K562 (cell line): ENCODE results near the gene SLC35G1. TPM values are rescaled to one million over a fixed set of nuclear protein-coding genes. Genes with fewer than 3 reads are reported as not detected.

Experiments used
- ATAC-seq: fragments of 200-7000 bp; cut with Tn5 transposase; 3 replicates; pipeline ENCODE4 v1.9.1; 2020; ENCODE audit warnings: moderate library complexity
- Bru-seq: library from RNA; stranded (reverse); fragments of 400-500 nt; gene quantifications from one replicate; lab custom pipeline; 2021; lab: Mats Ljungman, UMichigan
- BruChase-seq, 2 experiments: library from RNA; stranded (reverse); fragments of 400-500 nt; gene quantifications; one replicate each; lab custom pipeline; 2021; lab: Mats Ljungman, UMichigan
- BruUV-seq: library from RNA; stranded (reverse); fragments of 400-500 nt; replicated peaks from 2 replicates; lab custom pipeline; 2021; lab: Mats Ljungman, UMichigan
- CTCF ChIA-PET: fragments of 300-600 bp; formaldehyde crosslinking; extraction: SDS; loops from one replicate; lab custom pipeline; 2021; ENCODE audit warnings: low intra/inter-chr PET ratio; lab: Yijun Ruan, JAX
- POLR2A ChIA-PET: fragments of 300-600, 350-650 bp; sonication (Branson Sonifier 250); formaldehyde crosslinking; extraction: SDS; loops from one replicate; lab custom pipeline; 2021; ENCODE audit warnings: antibody characterized with exemption, inconsistent platforms; lab: Yijun Ruan, JAX
- DNase-seq, 4 experiments: peaks; one replicate each; pipeline versions ENCODE4 v3.0.0 to v3.0.0-alpha.2; 2011 to 2018; ENCODE audit warnings: low spot score in 3 of 4, mixed read lengths in 3 of 4; ENCODE audit errors: extremely low read depth in 1 of 4
- FAIRE-seq: peaks from 2 replicates; lab custom pipeline; 2011; peaks lifted over from hg19 to GRCh38; lab: Jason Lieb, UNC
- H2AFZ ChIP-seq: 2 replicates; pipeline ENCODE4 v1.6.0; 2011; ENCODE audit warnings: low read depth, low read length, control low read depth, inconsistent platforms
- H3K27ac ChIP-seq: fragments of 200-600 bp; 3 replicates; pipeline ENCODE4 v1.8.0; 2011; ENCODE audit warnings: low read depth, mild to moderate bottlenecking, control low read depth, inconsistent platforms, low read length, moderate library complexity, mixed read lengths; ENCODE audit errors: extremely low read depth
- H3K27me3 ChIP-seq, 2 experiments: fragments of 300-600 bp in 1 of 2; 2 replicates in 1 of 2; 3 replicates in 1 of 2; pipeline versions ENCODE4 v1.6.0 to v1.8.0; 2011; ENCODE audit warnings: inconsistent platforms in 2 of 2, low read length in 2 of 2, mild to moderate bottlenecking in 1 of 2, mixed read lengths in 1 of 2, moderate library complexity in 1 of 2; ENCODE audit not compliant: control insufficient read depth in 2 of 2, insufficient read depth in 2 of 2
- H3K36me3 ChIP-seq: fragments of 300-600 bp; 3 replicates; pipeline ENCODE4 v1.8.0; 2011; ENCODE audit warnings: mild to moderate bottlenecking, low read length, inconsistent platforms; ENCODE audit not compliant: control insufficient read depth, insufficient read depth
- H3K4me1 ChIP-seq, 2 experiments: fragments of 200-600 bp in 1 of 2; replicated peaks in 1 of 2; 2 replicates in 1 of 2; 3 replicates in 1 of 2; pipeline versions ENCODE4 v1.5.1 to v1.8.0; 2011; ENCODE audit warnings: inconsistent platforms in 2 of 2, low read length in 2 of 2, mild to moderate bottlenecking in 1 of 2, mixed read lengths in 1 of 2, moderate library complexity in 1 of 2; ENCODE audit not compliant: control insufficient read depth in 2 of 2, insufficient read depth in 2 of 2
- H3K4me2 ChIP-seq: 2 replicates; pipeline ENCODE4 v1.6.1; 2011; ENCODE audit warnings: low read length, control low read depth, inconsistent platforms, mixed read lengths; ENCODE audit not compliant: insufficient read depth
- H3K4me3 ChIP-seq: fragments of 200-600 bp; sonication (generic), shearing (Covaris generic); 2 replicates; pipeline ENCODE4 v1.5.1; 2016; ENCODE audit warnings: control low read depth, inconsistent platforms
- H3K79me2 ChIP-seq: fragments of 200-600 bp; 3 replicates; pipeline ENCODE4 v1.8.0; 2011; ENCODE audit warnings: low read length, inconsistent platforms; ENCODE audit not compliant: control insufficient read depth, insufficient read depth
- H3K9ac ChIP-seq, 2 experiments: 2 replicates each; pipeline versions ENCODE4 v1.6.0 to v1.6.1; 2011; ENCODE audit warnings: low read depth in 2 of 2, low read length in 2 of 2, control low read depth in 1 of 2, inconsistent platforms in 1 of 2, mild to moderate bottlenecking in 1 of 2, mixed read lengths in 1 of 2; ENCODE audit not compliant: insufficient read depth in 1 of 2
- H3K9me1 ChIP-seq: one replicate; pipeline ENCODE4 v1.6.0; 2011; ENCODE audit warnings: inconsistent platforms, mild to moderate bottlenecking, low read length, moderate library complexity; ENCODE audit not compliant: control insufficient read depth, insufficient read depth
- H3K9me3 ChIP-seq: replicated peaks from 2 replicates; pipeline ENCODE4 v1.5.1; 2011; ENCODE audit warnings: low read depth, low read length, inconsistent platforms; ENCODE audit not compliant: control insufficient read depth, insufficient read depth
- H4K20me1 ChIP-seq: replicated peaks from 2 replicates; pipeline ENCODE4 v1.6.1; 2011; ENCODE audit warnings: low read length, inconsistent platforms, mixed read lengths; ENCODE audit not compliant: control insufficient read depth, insufficient read depth
- KAT7 ChIP-seq: sonication (generic); formaldehyde crosslinking; IDR thresholded peaks from 2 replicates; pipeline ENCODE4 v1.8.0; 2022; ENCODE audit warnings: missing genetic modification reagents, mild to moderate bottlenecking, borderline replicate concordance
- MAZ ChIP-seq, 2 experiments: fragments of 450-650 bp in 1 of 2; sonication (generic) in 1 of 2; formaldehyde crosslinking; IDR thresholded peaks in 1 of 2; conservative IDR thresholded peaks in 1 of 2; 2 replicates each; pipeline versions ENCODE4 v1.4.0 to v1.5.0; 2020; ENCODE audit warnings: mild to moderate bottlenecking in 1 of 2, missing genetic modification reagents in 1 of 2
- TBP ChIP-seq: optimal IDR thresholded peaks from 2 replicates; pipeline ENCODE3; 2011; ENCODE audit warnings: low read depth, low read length, improper control_type of control experiment
- ZBTB40 ChIP-seq, 2 experiments: fragments of 450-650 bp in 1 of 2; sonication (generic) in 1 of 2; formaldehyde crosslinking in 1 of 2; IDR thresholded peaks; 2 replicates each; pipeline versions ENCODE4 v1.7.1 to v1.9.0; 2016 to 2022; ENCODE audit warnings: inconsistent platforms in 1 of 2, mild to moderate bottlenecking in 1 of 2, missing genetic modification reagents in 1 of 2
- WGBS: fragments of 100-300 bp; shearing (Covaris generic); methylation state at CpG from one replicate; pipeline ENCODE4 v1.1.6; 2016; ENCODE audit warnings: low coverage, mixed read lengths; ENCODE audit not compliant: insufficient coverage; ENCODE audit errors: missing lambda C conversion rate; 5-methylcytosine and 5-hydroxymethylcytosine counted together
- in situ Hi-C: fragments of 300-500 bp; cut with MboI; formaldehyde crosslinking; loops from 4 replicates; pipeline ENCODE4 v1.15.0; 2018; ENCODE audit warnings: inconsistent platforms, mixed read lengths
- intact Hi-C: fragments of 100-400 bp; cut with micrococcal nuclease; formaldehyde crosslinking; loops from 2 replicates; pipeline ENCODE4 v1.14.2; 2022
- long read RNA-seq, 3 experiments: library from polyadenylated mRNA in 2 of 3; library from RNA in 1 of 3; unstranded in 2 of 3; stranded (forward) in 1 of 3; transcript quantifications; one replicate each; pipeline ENCODE4 v2.0.0, GENCODE V29; 2019 to 2022
- polyA minus RNA-seq, 3 experiments: library from RNA; depleted of rRNA, polyadenylated mRNA; stranded (reverse); fragments of >200 nt; gene quantifications; 2 replicates each; pipeline ENCODE4 v1.2.3, GENCODE V29; 2011
- polyA plus RNA-seq, 8 experiments: library from polyadenylated mRNA; depleted of rRNA in 4 of 8; stranded (reverse) in 5 of 8; unstranded in 3 of 8; fragments of >200 nt; fragmentation: Nextera tagmentation in 2 of 8; fragmentation: Illumina TruSeq in 1 of 8; extraction: Ambion mirVana in 2 of 8; extraction: Trizol in 1 of 8; gene quantifications; 2 replicates each; pipeline versions ENCODE4 v1.2.1 to v1.2.3, GENCODE V29; 2011 to 2014; ENCODE audit warnings: inconsistent platforms in 1 of 8, missing spikeins in 1 of 8
- total RNA-seq, 7 experiments: library from RNA; depleted of rRNA in 6 of 7; stranded (reverse); fragments of >200 nt in 6 of 7; fragmentation: Illumina TruSeq in 2 of 7; extraction: Trizol in 2 of 7; gene quantifications; 2 replicates each; pipeline versions ENCODE4 v1.2.1 to v1.2.3, GENCODE V29; 2011 to 2021; ENCODE audit warnings: low replicate concordance in 1 of 7

SLC35G1 gene
- 9.9 and 16.2 TPM in 2 replicates for total RNA-seq (2011; cell fraction: chromatin; rRNA removed; ENCODE audit: low replicate concordance)
- 6.5 and 13.2 TPM in 2 replicates for total RNA-seq (2011; cell fraction: nucleolus; rRNA removed)
- total RNA-seq (2011; cell fraction: nucleoplasm; rRNA removed): 16.4 and 30.7 TPM in 2 replicates
- total RNA-seq (2014; rRNA removed) (3.6 and 3.8 TPM in 2 replicates), total RNA-seq (2014; rRNA removed; fragmentation: Illumina TruSeq; extraction: Trizol) (4.4 and 5.2 TPM in 2 replicates), total RNA-seq (2015; rRNA removed; fragmentation: Illumina TruSeq; extraction: Trizol) (4.8 and 4.9 TPM in 2 replicates), total RNA-seq (2021) (4.5 and 6.1 TPM in 2 replicates), polyA plus RNA-seq (2011; rRNA removed) (6.8 and 8.5 TPM in 2 replicates), polyA plus RNA-seq (2014; fragmentation: Illumina TruSeq; extraction: Trizol) (5.0 and 5.4 TPM in 2 replicates), polyA plus RNA-seq (2014; fragmentation: Nextera tagmentation; extraction: Ambion mirVana) (1 to 10 TPM in 1 of 2 experiments, under 1 TPM in 1; 0.76 to 1.8 TPM), polyA plus RNA-seq (2014; rRNA removed) (4.9 and 6.0 TPM in 2 replicates), polyA minus RNA-seq (2011; rRNA and poly(A)+ RNA removed) (13.0 and 13.6 TPM in 2 replicates), Bru-seq, nascent RNA (percentile 85 among the genes with signal in this experiment), BruChase-seq, experiment 1, labeled RNA remaining after a 2-hour chase (percentile 62 among the genes with signal in this experiment), BruChase-seq, experiment 2, labeled RNA remaining after a 6-hour chase (percentile 60 among the genes with signal in this experiment)
- 4.2 and 4.6 TPM in 2 replicates for polyA plus RNA-seq (2011; cell fraction: cytosol; rRNA removed)
- polyA plus RNA-seq (2011; cell fraction: nucleus; rRNA removed): 9.2 and 10.1 TPM in 2 replicates
- 3.4 and 4.2 TPM in 2 replicates for polyA plus RNA-seq (2012)
- polyA minus RNA-seq (2011; cell fraction: cytosol; rRNA and poly(A)+ RNA removed): 1.9 and 2.6 TPM in 2 replicates
- 11.3 and 16.9 TPM in 2 replicates for polyA minus RNA-seq (2011; cell fraction: nucleus; rRNA and poly(A)+ RNA removed)
- long read RNA-seq, experiment 1, partial matches to known transcripts: 7 of 25 reads
- long read RNA-seq, experiment 1, other reads (novel, unspliced or antisense): 11 of 25 reads
- long read RNA-seq, experiment 2, partial matches to known transcripts: 0 of 4 reads
- long read RNA-seq, experiment 2, other reads (novel, unspliced or antisense): 4 of 4 reads
- long read RNA-seq, experiment 3, partial matches to known transcripts: 2 of 10 reads
- long read RNA-seq, experiment 3, other reads (novel, unspliced or antisense): 4 of 10 reads

GRCh38 chr10:93893646-93894515 is at the start of gene SLC35G1:
Gene SLC35G1 (plus strand): TSS chr10:93893978. CDS start chr10:93894034, 56 bp downstream.
- no peaks in the 10 kb centered on the region; a peak in 1 of 5 replicates for H3K27me3 ChIP-seq
- no TSS peak for BruUV-seq
- 4% methylated on average over 12 of the region's 82 CpGs for WGBS
- peaks cover 11% of the 10 kb centered on the region; the same call in 2 of the 3 replicates for H3K36me3 ChIP-seq
- peak within 1 kb of the TSS; percentile 98 for H2AFZ ChIP-seq
- intact Hi-C loops (no loop called here), in situ Hi-C loops (no loop called here)
- H3K9me3 ChIP-seq: no peaks in the 10 kb centered on the region
- H3K79me2 ChIP-seq: peaks cover 31% of the 10 kb centered on the region
- DNase-seq (peak; percentile 81 to 92 (median 88)), ATAC-seq (peak; percentile 93), FAIRE-seq (no peak)
- H4K20me1 ChIP-seq: 0 out of 2 replicates have a peak, but pooled peaks cover 4% of the 10 kb centered on the region
- H3K4me2 ChIP-seq: peak within 1 kb of the TSS; percentile 76
- POLR2A ChIA-PET: interaction anchor here (0.7 to 1.1 kb wide), 2 partner anchors 10 to 115 kb away, joined by 3 to 8 read pairs; no protein-coding TSS in a partner anchor
- H3K4me3 ChIP-seq: peak within 1 kb of the TSS; percentile 74
- peak within 1 kb of the TSS; percentile 75 for H3K27ac ChIP-seq
- no peaks in the 10 kb centered on the region for H3K9me1 ChIP-seq
- CTCF ChIA-PET: no interaction called here
- H3K9ac ChIP-seq: peak within 1 kb of the TSS; percentile 81 to 97
- H3K4me1 ChIP-seq: peaks cover 9% of the 10 kb centered on the region in 2 experiments; a peak in 4 of 5 replicates
- peak; percentile 24 to 40; a peak in 2 of 4 replicates for TF ChIP-seq MAZ (CRISPR knock-in tag; conservative IDR thresholded peaks at IDR 0.05 in 1 of 2, IDR thresholded peaks at IDR 0.05 in 1 of 2)
- TF ChIP-seq KAT7: no peak
- peak; percentile 49 for TF ChIP-seq TBP
- TF ChIP-seq ZBTB40 (IDR thresholded peaks at IDR 0.05): peak; percentile 18; the same call in 1 of the 2 replicates
- TF ChIP-seq ZBTB40 (CRISPR knock-in tag; IDR thresholded peaks at IDR 0.05): no peak
